HG03558 (cell line): ENCODE measurements around the gene ABCC3.
"Not testable (repeated sequence)": the region's sequence is repeated elsewhere in the genome, so short reads cannot be mapped to it uniquely, and the experiment has no call there.

ENCODE experiments used
- ATAC-seq: cut with Tn5 transposase; IDR thresholded peaks from one replicate; pipeline ENCODE4 v1.9.1; 2021; ENCODE audit warnings: moderate number of reproducible peaks; ENCODE audit not compliant: unreplicated experiment; ENCODE audit errors: extremely low read depth

The ABCC3 gene

GRCh38 chr17:50722746-50723145 lies 88.1 kb downstream of the ABCC3 start:
- ATAC-seq = no peak

- ATAC-seq = not testable (repeated sequence)
Measured at GRCh38 chr17:50724622-50725021, 89.9 kb downstream of the ABCC3 start.

DNA sequence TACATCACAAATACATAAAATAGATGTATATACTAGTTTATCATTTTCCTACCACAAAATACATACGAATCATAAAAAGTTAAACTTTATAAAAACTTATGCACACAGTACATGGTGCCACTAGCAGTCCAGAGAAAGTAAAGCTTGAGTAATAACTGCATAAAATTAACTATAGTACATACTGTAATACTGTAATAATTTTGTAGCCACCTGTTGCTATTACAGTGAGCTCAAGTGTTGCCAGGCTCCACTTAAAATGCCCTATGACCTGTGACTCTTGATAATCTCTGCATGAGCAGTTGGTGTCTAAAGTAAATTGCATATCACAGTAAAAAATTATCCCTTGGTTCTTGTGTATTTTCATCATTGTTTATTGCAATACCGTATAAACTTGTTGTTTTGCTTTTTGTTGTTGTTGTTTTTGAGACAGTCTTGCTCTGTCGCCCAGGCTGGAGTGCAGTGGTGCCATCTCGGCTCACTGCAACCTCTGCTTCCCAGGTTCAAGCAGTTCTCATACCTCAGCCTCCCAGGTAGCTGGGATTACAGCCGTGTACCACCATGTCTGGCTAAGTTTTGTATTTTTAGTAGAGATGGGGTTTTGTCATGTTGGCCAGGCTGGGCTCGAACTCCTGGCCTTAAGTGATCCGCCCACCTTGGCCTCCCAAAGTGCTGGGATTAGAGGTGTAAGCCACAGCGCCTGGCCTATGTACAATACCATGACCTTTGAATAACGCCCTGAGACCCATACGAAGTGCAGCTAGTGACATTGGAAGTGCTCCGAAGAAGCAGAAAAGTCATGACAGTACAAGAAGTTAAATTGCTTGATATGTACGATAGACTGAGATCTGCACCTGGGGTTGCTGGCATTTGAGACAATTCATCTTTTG lies 91.3 kb downstream of the ABCC3 start:
- ATAC-seq = no peak

GRCh38 chr17:50728112-50728429 lies 93.4 kb downstream of the ABCC3 start:
- no peak for ATAC-seq

GRCh38 chr17:50728881-50729765 lies 94.4 kb downstream of the ABCC3 start:
- no peak for ATAC-seq

GRCh38 chr17:50731575-50732460 lies 97.1 kb downstream of the ABCC3 start:
- ATAC-seq = no peak

GRCh38 chr17:50735287-50735686 lies 100.6 kb downstream of the ABCC3 start:
- ATAC-seq = no peak

- no peak for ATAC-seq
Measured at GRCh38 chr17:50737118-50737698, 102.5 kb downstream of the ABCC3 start.

DNA sequence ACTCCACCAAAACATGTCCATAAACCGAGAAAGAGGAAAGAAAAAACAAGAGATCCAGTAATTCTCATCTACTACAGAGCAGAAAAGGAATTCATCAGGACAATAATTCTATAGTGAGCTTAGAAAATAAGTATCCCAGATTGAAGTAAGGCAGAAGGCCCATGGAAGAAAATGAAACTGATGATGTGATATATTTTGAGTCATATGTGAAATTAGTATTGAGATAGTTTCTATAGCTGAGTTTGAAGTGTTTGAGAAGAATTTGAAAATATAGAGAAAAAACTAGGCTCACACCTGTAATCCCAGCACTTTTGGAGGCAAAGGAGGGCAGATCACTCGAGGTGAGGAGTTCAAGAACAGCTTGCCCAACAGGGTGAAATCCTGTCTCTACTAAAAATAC lies 104.4 kb downstream of the ABCC3 start:
- no peak for ATAC-seq
